GM19023 (cell line): ENCODE measurements around the gene OPCML.

Experiments
- ATAC-seq: cut with Tn5 transposase; IDR thresholded peaks from one replicate; pipeline ENCODE4 v1.9.1; 2021; ENCODE audit warnings: mild to moderate bottlenecking, moderate library complexity; ENCODE audit not compliant: unreplicated experiment

The OPCML gene

DNA sequence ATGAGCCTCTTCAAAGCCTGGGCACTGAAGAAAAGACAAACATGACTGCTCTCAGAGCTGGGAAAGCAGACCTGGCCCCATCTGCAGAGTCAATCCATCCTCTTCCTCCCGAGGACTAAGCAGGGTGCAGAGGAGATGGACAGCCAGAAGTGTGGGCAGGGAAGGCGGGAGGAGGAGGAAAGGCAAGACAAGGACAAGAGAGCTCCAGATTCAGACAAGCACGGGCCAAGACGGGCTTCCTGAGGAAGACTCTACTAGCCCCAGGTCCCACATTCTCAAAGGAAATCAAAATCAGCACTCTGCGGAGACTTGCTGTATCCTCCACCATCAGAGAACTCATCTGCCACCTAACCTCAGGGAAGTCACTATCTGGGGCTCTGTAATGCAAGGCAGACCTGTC, 28.5 kb downstream of the OPCML start:
- ATAC-seq, result no peak

DNA sequence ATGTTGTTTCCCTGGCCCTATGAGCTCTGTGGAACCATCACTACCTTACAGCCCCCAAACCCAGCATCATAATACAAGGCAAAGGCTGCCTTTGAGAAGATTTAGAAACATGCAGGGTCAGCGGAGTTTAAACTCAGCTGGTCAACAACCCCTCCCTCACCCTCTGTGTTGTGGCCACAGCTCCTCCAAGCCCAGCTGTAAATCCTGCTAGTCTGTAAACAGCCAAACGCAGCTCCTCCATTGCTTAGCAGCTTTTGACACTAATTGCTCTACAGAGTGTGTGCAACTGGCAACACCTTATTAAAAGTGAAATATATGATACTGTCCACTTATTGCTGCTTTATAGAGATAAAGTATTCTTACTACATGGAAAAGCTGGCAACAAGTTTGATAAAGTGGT, 29.1 kb downstream of the OPCML start:
- no peak for ATAC-seq

DNA sequence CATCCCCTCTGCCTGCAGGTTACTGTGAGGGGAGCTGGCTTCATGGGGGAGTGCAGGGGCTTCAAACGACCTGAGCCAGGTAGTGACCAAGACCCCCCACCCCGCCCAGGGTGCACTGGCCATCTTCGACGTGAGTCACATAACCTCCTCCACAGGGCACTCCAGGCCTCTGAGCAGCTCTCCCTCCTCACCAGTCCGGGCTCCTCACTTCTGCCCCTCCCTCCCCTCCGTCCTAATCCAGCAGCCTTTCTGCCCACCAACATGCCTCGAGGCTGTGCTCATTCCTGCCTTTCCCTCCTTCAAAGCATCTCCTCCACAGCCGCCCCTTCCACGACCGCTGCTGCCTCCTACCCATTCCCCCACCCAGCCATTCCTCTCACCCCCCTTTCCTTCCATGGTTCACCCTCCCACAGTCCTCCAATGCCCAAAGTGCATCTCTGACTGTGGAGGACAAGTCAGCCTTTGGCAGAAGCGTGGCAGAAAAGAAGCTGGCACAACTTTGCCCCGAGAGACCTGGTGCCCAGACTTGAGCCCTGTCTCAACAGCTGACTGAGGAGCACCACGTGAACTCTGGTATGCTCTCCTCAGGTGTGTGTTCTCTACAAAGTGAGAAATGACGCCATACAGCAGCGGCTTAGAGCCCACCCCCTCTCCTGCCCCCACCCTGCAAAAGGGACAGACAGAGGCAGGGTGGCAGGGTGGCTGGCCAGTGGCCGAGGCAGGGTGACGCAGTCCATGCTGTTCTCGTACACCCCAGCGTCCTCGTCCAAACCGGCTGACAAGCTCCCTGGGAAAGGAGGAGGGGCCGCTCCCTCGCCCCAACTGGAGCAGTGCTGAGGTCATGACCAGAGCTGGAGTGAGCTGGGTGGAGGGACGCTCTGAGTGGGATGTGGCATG, 30.4 kb downstream of the OPCML start:
- no peak for ATAC-seq

DNA sequence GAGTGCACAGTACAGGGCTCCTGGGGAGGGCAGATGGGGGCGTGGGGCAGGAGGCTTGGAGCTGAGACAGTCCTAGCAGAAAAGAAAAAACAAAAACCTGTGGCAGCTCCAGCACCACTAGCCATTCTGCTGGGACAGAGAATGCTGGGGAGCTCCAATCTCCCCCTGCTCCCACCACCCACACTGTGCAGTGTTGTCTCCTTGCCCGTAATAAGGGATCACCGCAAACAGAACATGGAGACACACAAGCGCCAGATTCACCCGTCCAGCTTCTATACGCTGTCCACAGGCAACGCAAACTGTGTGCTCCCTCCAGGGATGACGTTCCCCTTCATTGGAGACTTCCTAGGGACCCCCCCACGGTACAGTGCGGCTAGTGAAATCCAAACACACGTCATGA, 31.4 kb downstream of the OPCML start:
- no peak for ATAC-seq

DNA sequence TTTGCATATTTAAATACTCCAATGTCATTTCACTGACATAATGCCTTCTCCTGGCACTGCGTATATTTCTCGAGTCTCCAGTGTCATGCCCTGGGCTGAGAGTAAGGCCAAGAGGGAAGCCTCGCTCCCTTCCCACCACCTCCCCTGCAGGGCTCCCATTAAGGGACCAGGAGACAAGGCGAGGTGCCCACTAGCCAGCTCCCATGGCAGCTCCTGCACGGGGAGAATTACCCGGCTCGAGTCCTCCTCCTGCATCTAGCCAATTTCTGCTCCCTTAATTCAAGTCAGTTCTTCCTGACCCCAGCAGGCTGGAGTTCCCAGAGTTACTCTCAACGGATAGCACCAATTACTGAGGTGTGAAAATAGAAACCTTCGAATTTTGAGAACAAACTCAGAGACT, 31.9 kb downstream of the OPCML start:
- ATAC-seq, result no peak

DNA sequence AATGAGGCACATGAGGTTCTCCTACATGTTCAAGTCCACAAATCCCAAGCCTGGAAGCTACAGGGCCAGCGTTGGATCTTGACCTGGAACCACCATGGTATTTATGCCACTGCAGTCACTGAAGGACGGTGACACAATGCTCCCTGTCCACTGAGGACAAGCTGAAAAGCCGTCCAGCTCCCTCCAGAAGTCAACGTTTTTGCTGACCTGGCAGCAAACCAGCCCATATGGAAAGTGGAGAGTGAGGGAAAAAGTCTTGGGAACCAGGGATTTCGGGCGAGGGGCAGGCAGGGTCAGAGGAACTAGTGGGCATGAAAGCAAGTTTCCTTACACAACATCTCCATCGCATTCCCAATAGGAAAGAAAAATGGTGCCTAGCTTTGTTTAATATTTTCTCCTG, 33.3 kb downstream of the OPCML start:
- ATAC-seq, result no peak

DNA sequence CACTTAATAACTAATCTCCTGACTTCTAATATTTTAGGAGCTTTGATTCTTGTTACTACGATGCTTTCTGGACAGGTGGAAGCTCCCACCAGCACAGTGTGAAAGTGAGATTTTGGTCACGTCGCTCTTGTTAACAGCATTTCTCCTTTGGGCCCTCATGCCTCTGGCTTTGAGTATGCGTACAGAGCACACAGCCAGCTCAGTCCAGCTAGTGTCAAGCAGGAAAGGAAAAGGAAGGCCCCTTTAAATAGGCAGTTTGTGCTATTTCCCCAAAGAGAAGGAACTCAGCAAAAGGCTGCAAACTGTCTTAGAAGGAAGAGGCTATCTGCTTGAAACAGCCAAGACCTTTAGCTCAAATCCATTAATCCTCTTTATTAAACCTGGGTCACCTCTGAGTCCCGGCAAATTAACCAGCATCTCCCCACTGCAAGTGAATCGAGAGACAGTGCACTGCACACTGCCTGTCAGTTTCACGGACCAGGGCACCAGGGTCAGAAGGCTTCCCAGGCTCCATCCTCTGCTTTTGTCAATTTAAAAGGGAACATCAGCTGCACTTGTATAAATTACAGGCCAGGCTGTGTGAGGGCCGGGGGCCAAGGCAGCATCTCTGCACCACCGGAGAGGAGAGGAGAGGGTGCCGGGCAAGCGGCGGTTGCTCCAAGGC, 34.7 kb downstream of the OPCML start:
- ATAC-seq, result no peak

DNA sequence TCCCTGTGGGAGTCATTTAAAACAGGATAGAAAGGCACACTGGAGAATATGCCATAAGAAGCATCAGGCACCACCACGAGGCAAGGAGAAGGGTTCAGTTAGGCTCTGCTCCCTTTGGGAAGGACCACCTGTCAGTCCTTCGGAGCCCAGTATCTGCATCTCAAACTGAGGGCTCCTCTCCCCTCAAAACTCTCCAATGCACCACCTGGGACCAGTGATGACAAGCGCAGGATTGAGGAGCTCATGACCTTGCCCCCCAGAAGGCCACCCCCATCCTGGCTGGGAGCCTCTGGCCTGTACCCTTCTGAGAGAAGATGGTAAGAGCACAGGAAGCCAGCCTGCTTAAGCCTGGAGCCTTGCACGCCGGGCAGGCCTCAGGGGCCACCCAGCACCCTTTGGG, 39.4 kb downstream of the OPCML start:
- no peak for ATAC-seq

DNA sequence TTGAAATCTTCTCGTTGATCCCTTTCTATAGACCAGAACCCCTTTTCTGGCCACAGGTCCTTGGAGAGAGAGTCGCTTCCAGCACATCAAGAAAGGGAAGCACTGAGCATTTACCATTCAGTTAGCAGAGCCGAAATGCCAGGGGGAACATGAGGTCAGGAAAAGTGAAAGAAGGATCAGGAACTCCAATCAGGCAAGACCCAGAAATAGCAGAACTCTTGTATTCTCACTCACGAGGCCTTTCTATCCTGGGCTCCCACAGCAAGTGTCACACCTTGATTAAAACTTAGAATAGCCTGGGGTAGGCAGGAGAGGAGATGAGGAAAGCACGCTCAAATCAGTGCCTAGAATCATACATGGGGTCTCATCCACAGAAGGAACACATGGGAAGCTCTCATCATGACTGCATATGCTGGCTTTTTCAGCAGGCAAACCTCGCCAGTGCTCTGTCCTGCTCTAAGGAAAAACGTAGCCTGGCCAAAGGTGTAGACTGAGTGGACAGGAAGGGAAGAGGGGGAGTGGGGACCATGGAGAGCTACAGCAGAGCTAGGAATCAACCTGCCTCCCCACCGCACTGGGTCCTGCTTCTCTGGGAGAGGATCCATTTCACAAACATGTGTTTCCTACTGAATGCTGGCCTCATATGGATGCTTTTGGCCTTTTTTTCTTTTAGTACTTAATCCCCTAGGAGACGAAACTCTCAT, 40.5 kb downstream of the OPCML start:
- ATAC-seq, result no peak

DNA sequence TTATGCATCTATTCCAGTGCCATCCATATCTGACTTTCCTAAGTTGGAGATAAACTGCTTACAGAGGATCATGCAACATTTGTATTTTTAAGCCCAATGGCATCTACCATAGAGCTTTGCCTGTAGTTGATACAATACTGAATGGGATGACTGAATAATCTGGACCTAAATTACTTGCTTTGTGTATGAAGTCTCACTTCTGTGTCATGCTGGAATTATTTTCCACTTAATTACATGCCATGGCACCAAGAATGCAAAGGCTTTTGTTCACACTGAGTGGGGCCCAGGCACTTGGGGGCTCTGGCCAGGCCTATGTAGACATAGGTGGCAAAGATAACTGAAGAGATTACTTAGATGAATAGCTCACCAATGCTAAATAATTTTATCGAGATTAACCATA, 51.6 kb downstream of the OPCML start:
- ATAC-seq, result no peak

DNA sequence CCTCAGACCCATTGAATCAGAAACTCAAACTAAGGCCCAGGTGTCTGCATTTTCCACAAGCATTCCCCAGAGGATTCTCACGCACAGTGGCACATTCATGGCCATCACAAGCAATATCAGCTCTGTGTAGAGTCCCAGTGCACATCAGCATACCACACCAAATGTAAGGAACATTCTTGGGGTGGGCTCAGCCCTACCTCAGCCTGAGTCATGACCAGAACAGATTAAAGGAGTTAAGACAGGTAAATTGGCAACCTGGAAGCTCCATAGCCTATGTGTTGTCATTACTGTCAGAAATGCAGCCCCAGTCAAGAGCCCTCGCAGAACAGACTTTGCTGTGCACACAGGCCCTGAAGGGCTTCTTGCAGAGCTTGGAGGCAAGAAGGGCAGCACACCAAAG, 53.1 kb downstream of the OPCML start:
- no peak for ATAC-seq

DNA sequence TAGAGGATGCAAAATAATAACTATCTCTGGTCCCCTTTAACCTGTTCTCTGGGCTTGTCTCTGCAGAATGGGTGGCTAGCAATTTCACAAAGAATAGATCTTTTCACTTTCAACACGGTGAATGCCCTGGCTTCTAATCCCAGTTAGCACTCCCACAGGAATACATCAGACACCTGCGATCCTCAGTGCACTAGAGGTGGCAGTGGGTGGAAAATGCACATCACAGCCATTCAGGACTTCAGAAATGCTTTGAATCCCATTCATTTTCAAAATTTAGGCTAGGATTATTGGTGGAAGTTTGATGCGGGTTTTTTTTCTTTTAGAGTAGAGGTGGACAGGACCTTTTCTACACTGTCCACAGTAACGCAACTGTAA, 55.1 kb downstream of the OPCML start:
- ATAC-seq, result no peak

DNA sequence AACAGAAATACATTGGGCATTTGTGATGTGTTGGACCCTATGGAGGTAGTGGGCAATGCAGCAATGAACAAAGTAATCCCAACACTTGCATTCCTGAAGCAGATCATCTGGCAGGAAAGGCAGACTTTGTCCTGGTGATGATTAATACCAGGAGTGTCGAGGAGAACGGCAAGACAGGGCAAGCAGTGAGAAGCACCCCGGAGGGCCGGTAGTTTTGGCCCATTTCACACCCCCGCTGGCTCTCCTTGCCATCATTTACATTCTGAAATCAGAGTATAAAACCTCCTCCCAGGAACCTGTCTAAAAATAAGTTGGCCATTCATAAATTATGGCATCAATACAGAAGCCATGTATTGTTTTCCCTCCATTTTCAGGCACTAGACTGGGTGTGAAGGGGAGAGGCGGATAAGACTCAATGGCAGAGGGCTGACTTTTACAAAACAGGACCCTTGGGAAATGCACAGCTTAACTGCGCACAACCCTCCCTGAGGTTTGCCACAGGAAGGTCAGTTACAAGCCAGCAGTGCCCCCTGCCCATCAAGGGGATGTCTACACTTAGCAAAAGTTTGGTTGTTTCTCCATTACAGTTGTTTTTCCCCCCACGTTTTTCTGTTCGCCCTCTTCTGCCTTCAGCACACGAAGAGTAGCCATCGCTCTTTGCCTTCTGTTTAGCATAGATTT, 55.6 kb downstream of the OPCML start:
- ATAC-seq, result no peak

DNA sequence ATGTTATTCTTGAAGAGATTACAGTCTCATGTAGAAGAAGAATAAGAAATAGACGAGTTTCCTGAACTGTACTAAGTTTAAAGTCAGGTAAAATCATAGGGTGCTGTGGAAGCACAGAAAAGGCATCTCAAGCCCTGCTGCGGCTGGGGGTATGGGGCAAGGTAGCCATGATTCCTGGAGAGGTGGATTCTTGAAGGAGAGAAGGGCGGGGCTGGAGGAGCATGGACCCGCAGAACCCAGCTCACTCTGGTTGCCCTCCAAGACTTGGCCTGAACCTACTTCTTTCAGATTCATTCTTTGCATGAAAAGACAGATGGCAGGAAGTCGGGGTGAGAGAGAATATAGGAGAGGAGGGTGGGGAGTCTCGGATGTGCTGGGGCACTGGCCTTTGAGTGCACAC, 57.8 kb downstream of the OPCML start:
- ATAC-seq, result no peak

DNA sequence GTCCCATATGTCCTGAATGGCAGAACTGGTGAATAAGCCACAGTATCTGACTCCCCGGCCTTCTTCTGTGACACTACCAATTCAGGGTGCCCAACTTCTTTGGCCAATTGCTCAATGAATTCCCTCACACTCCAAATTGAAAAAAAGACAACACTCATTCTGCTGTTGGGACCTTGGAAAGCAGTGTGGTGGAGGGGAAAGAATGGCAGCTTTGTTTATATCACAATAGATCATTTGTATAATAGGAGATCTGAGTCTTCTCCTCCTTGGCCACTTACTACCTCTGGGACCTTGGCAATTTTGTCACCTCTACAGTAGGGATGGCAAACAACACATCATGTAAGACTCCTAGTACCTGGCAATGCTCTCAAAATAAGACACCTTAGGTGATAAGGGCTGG, 64.6 kb downstream of the OPCML start:
- no peak for ATAC-seq

DNA sequence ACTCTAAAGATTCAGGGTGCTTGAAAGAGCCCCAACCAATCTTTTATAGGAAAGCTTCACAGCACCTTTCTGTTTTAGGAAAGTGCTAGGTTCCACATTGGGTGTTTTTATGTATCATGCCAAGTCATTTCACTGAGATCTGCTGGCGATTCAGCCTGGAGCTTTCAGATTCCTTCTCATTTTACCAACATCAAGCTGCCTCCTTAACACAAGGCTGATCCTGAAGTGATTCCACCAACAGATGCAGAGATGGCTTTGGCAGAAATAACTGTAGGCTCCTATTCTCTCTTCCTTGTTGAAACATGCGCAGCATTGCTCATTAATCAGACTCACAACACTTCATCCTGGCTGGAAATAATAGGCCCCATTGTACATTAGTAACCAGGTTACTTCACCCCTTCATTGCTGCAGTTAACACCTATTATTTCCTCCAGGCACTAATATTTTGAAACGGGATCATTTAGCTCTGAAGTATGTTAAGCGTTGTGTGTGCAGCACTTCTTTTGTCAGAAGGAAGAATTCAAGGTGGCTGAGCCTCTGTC, 89.0 kb downstream of the OPCML start:
- ATAC-seq, result no peak

DNA sequence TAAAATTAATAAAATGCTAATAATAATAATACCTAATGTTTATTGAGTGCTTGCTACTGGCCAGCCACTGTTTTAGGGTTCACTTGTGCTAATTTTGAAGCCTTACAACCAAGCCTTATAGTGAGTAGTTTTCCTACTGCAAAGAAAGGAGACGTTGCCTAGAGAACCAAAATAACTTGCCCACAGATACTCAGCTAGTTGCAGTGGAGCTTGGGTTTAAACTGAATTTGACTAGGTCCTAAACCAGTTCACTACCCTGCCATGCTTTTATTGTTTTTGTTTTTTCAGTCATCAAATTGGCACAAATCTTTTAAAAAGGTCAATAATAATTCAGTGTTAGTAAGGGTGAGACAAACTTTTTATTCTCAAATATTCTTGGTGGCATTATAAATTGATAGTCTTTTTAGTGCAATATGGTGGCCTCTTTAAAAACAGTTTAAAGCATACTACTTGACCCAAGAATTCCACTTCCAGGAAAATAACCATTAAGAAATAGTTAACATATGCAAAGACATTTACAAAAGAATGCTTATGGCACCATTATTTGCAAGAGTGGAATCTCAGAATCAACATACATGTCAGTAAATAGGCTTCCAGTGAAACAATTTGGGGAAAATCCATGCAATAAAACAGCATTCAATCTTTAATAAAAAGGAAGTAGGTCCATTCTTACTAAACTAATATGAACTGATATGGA, 90.2 kb downstream of the OPCML start:
- ATAC-seq, result no peak

DNA sequence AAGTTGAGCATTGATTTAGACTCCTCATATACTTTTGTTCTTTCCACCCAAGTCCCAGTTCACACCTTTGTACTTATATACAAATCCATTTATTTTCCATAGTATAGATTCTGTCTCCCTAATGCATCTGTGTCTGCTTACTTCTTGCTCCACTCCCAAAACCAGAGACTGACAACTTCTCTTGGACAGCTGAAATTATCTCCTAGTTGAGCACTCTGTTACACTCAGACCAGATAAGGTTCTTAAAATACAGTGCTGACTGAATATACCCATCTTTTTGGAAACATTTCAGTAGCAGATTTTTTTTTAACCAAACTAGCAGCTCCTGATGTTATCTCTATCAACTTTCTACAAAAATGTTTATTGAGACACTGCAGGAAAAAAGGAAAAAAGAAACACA, 106.3 kb downstream of the OPCML start:
- ATAC-seq, result no peak

DNA sequence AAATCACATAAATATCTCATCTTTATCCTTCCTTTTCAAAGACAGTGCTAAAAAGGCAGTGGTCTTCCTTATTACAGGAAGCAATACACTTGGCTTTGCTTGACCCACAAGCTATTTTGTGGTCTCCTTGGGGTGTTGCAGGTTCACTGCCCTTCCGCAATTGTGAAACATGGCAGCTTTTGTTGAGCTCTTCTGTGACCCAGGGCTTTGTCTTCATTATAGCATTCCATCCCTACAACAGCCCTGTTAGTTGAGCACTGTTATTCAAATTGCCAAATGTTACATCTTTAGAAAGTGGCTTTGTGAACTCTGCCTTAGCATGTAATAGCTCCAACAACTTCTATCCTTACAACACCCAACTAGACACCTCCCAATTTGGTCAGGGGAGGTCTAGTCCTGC, 107.1 kb downstream of the OPCML start:
- ATAC-seq, result no peak

DNA sequence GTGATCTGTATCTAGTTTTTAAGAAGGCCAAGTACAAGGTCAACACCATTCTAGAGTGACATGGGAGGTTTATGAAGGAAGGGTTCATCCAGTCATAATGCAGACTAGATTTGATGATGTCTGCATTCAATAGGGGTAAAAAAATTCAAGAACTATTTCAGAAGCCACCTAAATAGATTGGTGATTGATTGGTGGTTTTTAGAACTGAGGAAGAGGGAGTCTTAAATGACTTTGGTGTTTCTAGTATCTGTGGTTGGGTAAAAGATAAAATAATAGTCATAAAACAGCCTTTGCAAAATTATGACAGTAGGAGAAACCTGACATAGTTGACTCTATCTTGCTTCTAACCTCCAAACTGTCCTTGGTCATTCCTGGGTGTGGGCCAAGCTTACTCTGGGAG, 114.1 kb downstream of the OPCML start:
- ATAC-seq, result no peak

DNA sequence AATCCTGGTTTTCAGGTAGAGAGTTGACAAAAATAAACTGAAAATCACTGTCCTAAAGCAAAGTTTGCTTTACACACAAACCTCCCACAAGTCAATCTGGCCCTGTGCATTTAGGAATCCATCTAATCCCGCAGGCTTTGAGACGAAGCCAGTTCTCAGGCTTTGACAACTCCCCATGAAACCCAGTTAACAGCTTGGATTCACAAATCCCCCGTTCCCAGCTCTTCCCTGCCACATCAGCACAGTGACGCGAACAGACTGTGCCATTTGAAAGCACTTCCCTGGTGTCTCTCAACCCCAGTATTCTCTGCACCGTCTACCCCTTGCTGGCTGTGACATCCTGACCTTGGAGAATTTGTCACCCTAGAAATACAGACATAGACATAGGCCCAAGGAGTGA, 117.8 kb downstream of the OPCML start:
- ATAC-seq, result no peak
